HepG2 (cell line): ENCODE measurements around the gene MTMR6.

Experiments
- CTCF ChIP-seq: sonication (generic); formaldehyde crosslinking; IDR thresholded peaks from 2 replicates; pipeline ENCODE4 v1.5.0; 2020; ENCODE audit warnings: mild to moderate bottlenecking, missing genetic modification reagents, moderate library complexity
- FOXP1 ChIP-seq, 2 experiments: fragments of 450-650 bp in 1 of 2; IDR thresholded peaks; 2 replicates each; pipeline ENCODE4 v1.6.1; 2017 to 2018; ENCODE audit warnings: antibody characterized with exemption in 1 of 2
- GATAD1 ChIP-seq: IDR thresholded peaks from 2 replicates; pipeline ENCODE4 v1.6.1; 2016; ENCODE audit warnings: missing genetic modification reagents, missing compliant biosample characterization
- HDAC6 ChIP-seq: fragments of 200-600 bp; sonication (generic); IDR thresholded peaks from 2 replicates; pipeline ENCODE4 v1.7.0; 2017; ENCODE audit warnings: mild to moderate bottlenecking, antibody characterized with exemption, low read length, low read depth
- HMG20A ChIP-seq: IDR thresholded peaks from 2 replicates; pipeline ENCODE4 v1.6.1; 2016; ENCODE audit warnings: borderline replicate concordance
- HNRNPL ChIP-seq: fragments of 200-400 bp; formaldehyde crosslinking; IDR thresholded peaks from 2 replicates; pipeline ENCODE4 v1.6.1; 2017; ENCODE audit warnings: mild to moderate bottlenecking, low read depth, low read length
- LRRFIP1 ChIP-seq: sonication (generic); formaldehyde crosslinking; conservative IDR thresholded peaks from 2 replicates; pipeline ENCODE4 v1.4.0; 2020; ENCODE audit warnings: missing genetic modification reagents
- NFYB ChIP-seq: sonication (generic); formaldehyde crosslinking; IDR thresholded peaks from 2 replicates; pipeline ENCODE4 v1.4.0; 2020; ENCODE audit warnings: missing genetic modification reagents
- TCF7L2 ChIP-seq: IDR thresholded peaks from 2 replicates; pipeline ENCODE4 v1.6.1; 2011; ENCODE audit warnings: mild to moderate bottlenecking, low read depth, low read length, moderate library complexity
- WIZ ChIP-seq: sonication (generic); formaldehyde crosslinking; IDR thresholded peaks from 2 replicates; pipeline ENCODE4 v1.5.1; 2020; ENCODE audit warnings: mild to moderate bottlenecking, missing genetic modification reagents
- ZNF292 ChIP-seq: sonication (generic); formaldehyde crosslinking; IDR thresholded peaks from 2 replicates; pipeline ENCODE4 v1.8.1; 2022; ENCODE audit warnings: mild to moderate bottlenecking, low read depth, missing genetic modification reagents, borderline replicate concordance
- ZNF678 ChIP-seq: sonication (generic); formaldehyde crosslinking; IDR thresholded peaks from 2 replicates; pipeline ENCODE4 v1.4.0; 2020; ENCODE audit warnings: mild to moderate bottlenecking, missing genetic modification reagents
- ZNF770 ChIP-seq: sonication (generic); formaldehyde crosslinking; IDR thresholded peaks from 2 replicates; pipeline ENCODE4 v1.5.0; 2020; ENCODE audit warnings: mild to moderate bottlenecking, missing genetic modification reagents

GRCh38 chr13:25210842-25211569, 76.3 kb downstream of the MTMR6 start:
- TF ChIP-seq CTCF (CRISPR knock-in tag), result no peak
- no peak for TF ChIP-seq ZNF678 (CRISPR knock-in tag)
- no peak for TF ChIP-seq TCF7L2
- TF ChIP-seq HDAC6, result no peak
- no peak for TF ChIP-seq ZNF770
- TF ChIP-seq GATAD1 (CRISPR knock-in tag), result no peak
- TF ChIP-seq FOXP1 (IDR thresholded peaks at IDR 0.05), result no peak
- no peak for TF ChIP-seq FOXP1 (CRISPR knock-in tag; IDR thresholded peaks at IDR 0.05)
- TF ChIP-seq LRRFIP1 (CRISPR knock-in tag), result no peak
- no peak for TF ChIP-seq NFYB
- TF ChIP-seq HMG20A (CRISPR knock-in tag), result no peak
- TF ChIP-seq WIZ (CRISPR knock-in tag), result no peak
- TF ChIP-seq ZNF292 (CRISPR knock-in tag), result no peak
- no peak for TF ChIP-seq HNRNPL
